HepG2 (cell line): Measurements from ENCODE around the gene SAMD14. TPM values are rescaled to one million over a fixed set of nuclear protein-coding genes. Genes with fewer than 3 reads are reported as not detected.

Experiments
- ATAC-seq: fragments of 200-7000 bp; cut with Tn5 transposase; 3 replicates; pipeline ENCODE4 v1.9.1; 2020; ENCODE audit warnings: mild to moderate bottlenecking, moderate library complexity
- BruUV-seq: library from RNA; stranded (reverse); fragments of 400-500 nt; replicated peaks from 2 replicates; lab custom pipeline; 2021; lab: Mats Ljungman, UMichigan
- CTCF ChIA-PET: fragments of 300-600 bp; formaldehyde crosslinking; extraction: SDS; loops from one replicate; lab custom pipeline; 2021; ENCODE audit warnings: low total read pairs, inconsistent platforms, low intra/inter-chr PET ratio; lab: Yijun Ruan, JAX
- POLR2A ChIA-PET: fragments of 350-600 bp; sonication (Branson Sonifier 250); formaldehyde crosslinking; loops from one replicate; lab custom pipeline; 2020; ENCODE audit warnings: antibody characterized with exemption, inconsistent platforms; lab: Yijun Ruan, JAX
- DNase-seq: peaks from one replicate; pipeline ENCODE4 v3.0.0-alpha.2; 2015; ENCODE audit warnings: low spot score
- FAIRE-seq: peaks from 3 replicates; lab custom pipeline; 2011; peaks lifted over from hg19 to GRCh38; lab: Jason Lieb, UNC
- H2AFZ ChIP-seq: one replicate; pipeline ENCODE4 v1.6.1; 2011; ENCODE audit warnings: low read length, inconsistent platforms
- H3K27ac ChIP-seq: fragments of 300-600 bp; 3 replicates; pipeline ENCODE4 v1.8.0; 2011; ENCODE audit warnings: mixed run types, mild to moderate bottlenecking, mixed read lengths, low read length, inconsistent platforms; ENCODE audit not compliant: insufficient read depth; ENCODE audit errors: extremely low read length
- H3K27me3 ChIP-seq, 2 experiments: fragments of 200-600 bp in 1 of 2; 2 replicates in 1 of 2; 3 replicates in 1 of 2; pipeline versions ENCODE4 v1.6.0 to v1.8.0; 2011; ENCODE audit warnings: low read length in 2 of 2, mild to moderate bottlenecking in 2 of 2, moderate library complexity in 2 of 2, inconsistent platforms in 1 of 2; ENCODE audit not compliant: insufficient read depth in 2 of 2, control insufficient read depth in 1 of 2
- H3K36me3 ChIP-seq, 2 experiments: fragments of 200-600 bp in 1 of 2; replicated peaks in 1 of 2; 2 replicates in 1 of 2; 3 replicates in 1 of 2; pipeline versions ENCODE4 v1.5.1 to v1.8.0; 2011; ENCODE audit warnings: low read length in 2 of 2, inconsistent platforms in 1 of 2; ENCODE audit not compliant: insufficient read depth in 2 of 2, control insufficient read depth in 1 of 2
- H3K4me1 ChIP-seq: 2 replicates; pipeline ENCODE4 v1.5.1; 2012; ENCODE audit warnings: low read length, inconsistent platforms; ENCODE audit not compliant: insufficient read depth
- H3K4me2 ChIP-seq: 2 replicates; pipeline ENCODE4 v1.6.0; 2011; ENCODE audit warnings: low read depth, low read length, inconsistent platforms
- H3K4me3 ChIP-seq, 3 experiments: fragments of 200-600 bp in 1 of 3; sonication (generic), shearing (Covaris generic) in 1 of 3; replicated peaks in 1 of 3; 2 replicates each; pipeline ENCODE4 v1.5.1; 2011 to 2016; ENCODE audit warnings: low read length in 3 of 3, inconsistent platforms in 2 of 3, low read depth in 2 of 3, mild to moderate bottlenecking in 2 of 3, control low read depth in 1 of 3, mixed read lengths in 1 of 3; ENCODE audit not compliant: insufficient read depth in 1 of 3
- H3K79me2 ChIP-seq: one replicate; pipeline ENCODE4 v1.6.1; 2011; ENCODE audit warnings: low read length, inconsistent platforms; ENCODE audit not compliant: insufficient read depth
- H3K9ac ChIP-seq: 2 replicates; pipeline ENCODE4 v1.6.0; 2011; ENCODE audit warnings: mild to moderate bottlenecking, low read depth, low read length, inconsistent platforms; ENCODE audit not compliant: insufficient read depth
- H3K9me3 ChIP-seq: 2 replicates; pipeline ENCODE4 v1.5.1; 2012; ENCODE audit warnings: mild to moderate bottlenecking, low read length
- H4K20me1 ChIP-seq: 2 replicates; pipeline ENCODE4 v1.6.0; 2011; ENCODE audit warnings: inconsistent platforms, mild to moderate bottlenecking, low read length, moderate library complexity; ENCODE audit not compliant: insufficient read depth
- ATF7 ChIP-seq, 2 experiments: fragments of 450-650 bp in 1 of 2; sonication (generic) in 1 of 2; formaldehyde crosslinking in 1 of 2; IDR thresholded peaks; 2 replicates each; pipeline versions ENCODE4 v1.4.0 to v1.6.1; 2016 to 2020; ENCODE audit warnings: antibody characterized with exemption in 1 of 2, mild to moderate bottlenecking in 1 of 2, missing genetic modification reagents in 1 of 2
- CHD2 ChIP-seq: IDR thresholded peaks from 2 replicates; pipeline ENCODE4 v1.6.1; 2011; ENCODE audit warnings: low read depth, low read length, improper control_type of control experiment
- DNMT1 ChIP-seq: sonication (generic); formaldehyde crosslinking; IDR thresholded peaks from 2 replicates; pipeline ENCODE4 v1.5.1; 2020; ENCODE audit warnings: mild to moderate bottlenecking, missing genetic modification reagents
- DZIP1 ChIP-seq: sonication (generic); formaldehyde crosslinking; IDR thresholded peaks from 2 replicates; pipeline ENCODE4 v1.5.0; 2020; ENCODE audit warnings: mild to moderate bottlenecking, missing genetic modification reagents
- GABPA ChIP-seq, 2 experiments: IDR thresholded peaks; 2 replicates each; pipeline ENCODE4 v1.6.1; 2011 to 2016; ENCODE audit warnings: low read depth in 2 of 2, low read length in 1 of 2, missing biosample characterization in 1 of 2, missing genetic modification characterization in 1 of 2
- NCOA1 ChIP-seq: sonication (generic); formaldehyde crosslinking; IDR thresholded peaks from 2 replicates; pipeline ENCODE4 v1.9.0; 2021; ENCODE audit warnings: missing genetic modification reagents
- NFRKB ChIP-seq: fragments of 450-650 bp; IDR thresholded peaks from 2 replicates; pipeline ENCODE4 v1.6.1; 2017
- PHF21A ChIP-seq: sonication (generic); formaldehyde crosslinking; IDR thresholded peaks from 2 replicates; pipeline ENCODE4 v1.5.0; 2020; ENCODE audit warnings: mild to moderate bottlenecking, missing genetic modification reagents
- PTBP1 ChIP-seq: fragments of 200-400 bp; formaldehyde crosslinking; IDR thresholded peaks from 2 replicates; pipeline ENCODE4 v1.6.1; 2018; ENCODE audit warnings: low read length, low read depth; ENCODE audit not compliant: poor library complexity, severe bottlenecking
- SAP130 ChIP-seq: IDR thresholded peaks from 2 replicates; pipeline ENCODE4 v1.6.1; 2016; ENCODE audit warnings: low read depth
- SPEN ChIP-seq: sonication (generic); formaldehyde crosslinking; IDR thresholded peaks from 2 replicates; pipeline ENCODE4 v1.5.1; 2020; ENCODE audit warnings: low read depth, mild to moderate bottlenecking, missing genetic modification reagents
- ZBTB26 ChIP-seq: IDR thresholded peaks from 2 replicates; pipeline ENCODE4 v1.6.1; 2016; ENCODE audit warnings: missing compliant biosample characterization, missing genetic modification reagents, borderline replicate concordance
- ZNF556 ChIP-seq: sonication (generic); formaldehyde crosslinking; IDR thresholded peaks from 2 replicates; pipeline ENCODE4 v1.4.0; 2020; ENCODE audit warnings: mild to moderate bottlenecking, missing genetic modification reagents, borderline replicate concordance
- ZNF629 ChIP-seq: sonication (generic); formaldehyde crosslinking; conservative IDR thresholded peaks from 2 replicates; pipeline ENCODE4 v1.5.0; 2020; ENCODE audit warnings: missing genetic modification reagents
- WGBS: methylation state at CpG from one replicate; pipeline ENCODE4 v1.1.6; 2017; ENCODE audit warnings: low lambda C conversion rate; 5-methylcytosine and 5-hydroxymethylcytosine counted together
- in situ Hi-C: cut with HindIII; loops from 2 replicates; pipeline ENCODE4 v1.10.0; 2017; ENCODE audit warnings: low pct_unique_long_range_greater_than_20kb; ENCODE audit not compliant: extremely low pct_ligation_motif_present
- intact Hi-C: fragments of 100-400 bp; cut with micrococcal nuclease; formaldehyde crosslinking; loops from one replicate; pipeline ENCODE4 v1.10.0; 2022; ENCODE audit not compliant: unreplicated experiment
- polyA plus RNA-seq, 8 experiments: library from polyadenylated mRNA; depleted of rRNA in 3 of 8; stranded (reverse) in 7 of 8; unstranded in 1 of 8; fragments of >200 nt; fragmentation: Illumina TruSeq in 4 of 8; extraction: Trizol in 4 of 8; gene quantifications; 2 replicates each; pipeline versions ENCODE4 v1.2.1 to v1.2.3, GENCODE V29; 2011 to 2016; ENCODE audit warnings: low read depth in 4 of 8, missing spikeins in 1 of 8, mixed read lengths in 1 of 8; ENCODE audit not compliant: insufficient read depth in 1 of 8
- total RNA-seq, 5 experiments: library from RNA; depleted of rRNA; stranded (reverse); fragments of >200 nt; fragmentation: Illumina TruSeq; extraction: Trizol; gene quantifications; 2 replicates each; pipeline ENCODE4 v1.2.3, GENCODE V29; 2016; ENCODE audit warnings: low read depth in 1 of 5

SAMD14 gene
- total and polyA plus RNA-seq, 2 of the 13 experiments (the other 11 are each of a cell fraction or from before 2014, with no cell fraction given): 0.07 to 0.22 TPM

- no peak for TF ChIP-seq NFRKB
- TF ChIP-seq DZIP1 (CRISPR knock-in tag): no peak
- TF ChIP-seq DNMT1: no peak
- TF ChIP-seq CHD2: no peak
- no peak for TF ChIP-seq GABPA (IDR thresholded peaks at IDR 0.05; ENCODE audit: low read depth, low read length)
- no peak for TF ChIP-seq GABPA (CRISPR knock-in tag; IDR thresholded peaks at IDR 0.05; ENCODE audit: low read depth)
- TF ChIP-seq PTBP1: no peak
These were observed 2.3 kb upstream of the SAMD14 start (continued) for GRCh38 chr17:50132104-50132794.

- DNase-seq (peak; percentile 39), FAIRE-seq (peak; percentile 66), ATAC-seq (peak; percentile 25)
- Histone ChIP-seq H3K27ac (no peak overlapping the region), H4K20me1 (no peaks in the 10 kb centered on the region), H3K36me3 (peaks cover 4 to 5% of the 10 kb centered on the region in 2 experiments; a peak in 1 of 5 replicates), H2AFZ (no peak overlapping the region), H3K79me2 (no peaks in the 10 kb centered on the region), H3K4me1 (peaks cover 53% of the 10 kb centered on the region), H3K27me3 (peaks cover 6 to 22% of the 10 kb centered on the region in 2 experiments), H3K4me2 (peak overlapping the region; percentile 88), H3K9me3 (no peaks in the 10 kb centered on the region), H3K9ac (no peak overlapping the region), H3K4me3 (peak overlapping the region in 1 of 3 experiments; percentile 76; a peak in 1 of 6 replicates)
- WGBS: 57% methylated on average over 19 of the region's 19 CpGs
- intact Hi-C loops (no loop called here), in situ Hi-C loops (no loop called here)
- BruUV-seq: no TSS peak
- CTCF ChIA-PET: no interaction called here
- POLR2A ChIA-PET: interaction anchor here (1.0 to 1.1 kb wide), 2 partner anchors 11 to 19 kb away, joined by 3 read pairs; no protein-coding TSS in a partner anchor
- peak; percentile 35; the same call in 1 of the 2 replicates for TF ChIP-seq ZNF556 (CRISPR knock-in tag)
- no peak for TF ChIP-seq NCOA1 (CRISPR knock-in tag)
- 0 out of 2 replicates have a peak, but pooled peaks have one; percentile 17 for TF ChIP-seq ZBTB26 (CRISPR knock-in tag)
- peak; percentile 31; the same call in 1 of the 2 replicates for TF ChIP-seq ZNF629
- TF ChIP-seq PHF21A: no peak
- TF ChIP-seq ATF7 (IDR thresholded peaks at IDR 0.05): 0 out of 2 replicates have a peak, but pooled peaks have one; percentile 1
- TF ChIP-seq ATF7 (CRISPR knock-in tag; IDR thresholded peaks at IDR 0.05): no peak
- TF ChIP-seq SPEN (CRISPR knock-in tag): 0 out of 2 replicates have a peak, but pooled peaks have one; percentile 27
- peak; percentile 30; the same call in 1 of the 2 replicates for TF ChIP-seq SAP130 (CRISPR knock-in tag)
These were observed 772 bp upstream of the SAMD14 start for GRCh38 chr17:50130559-50131305.
